ENCODE data around the gene DUT. TPM values are rescaled to one million over a fixed set of nuclear protein-coding genes. Genes with fewer than 3 reads are reported as not detected.

Gene DUT
- polyA plus RNA-seq, 4 donors, result 12.7 to 98.0 (median 56.1) TPM

DNA sequence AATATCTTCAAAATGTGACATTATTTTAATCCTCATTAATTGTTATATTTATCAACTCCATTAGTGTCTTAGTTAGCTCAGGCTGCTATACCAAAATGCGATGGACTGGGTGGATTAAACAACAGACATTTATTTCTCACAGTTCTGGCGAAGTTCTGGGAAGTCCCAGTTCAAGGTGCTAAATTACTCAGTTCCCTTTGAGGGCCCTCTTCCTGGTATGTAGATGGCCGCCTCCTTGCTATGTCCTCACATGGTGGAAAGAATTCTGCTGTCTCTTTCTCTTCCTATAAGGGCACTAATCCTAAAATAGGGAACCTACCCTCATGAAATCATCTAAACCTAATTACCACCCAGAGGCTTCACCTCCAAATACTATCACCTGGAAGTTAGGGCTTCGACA lies 38.8 kb upstream of the DUT start:
- no peaks in the 10 kb centered on the region for H3K9me3 ChIP-seq (ENCODE audit: control insufficient read depth in 2 of 2, insufficient read depth in 1 of 2, low read depth in 1 of 2, low read length in 1 of 2)
- 76 to 89% (median 83%) methylated on average over 4 of the region's 4 CpGs for WGBS, 3 donors
- H3K36me3 ChIP-seq (ENCODE audit: control insufficient read depth in 3 of 3, insufficient read depth in 2 of 3, low read depth in 1 of 3, low read length in 3 of 3), result no peaks in the 10 kb centered on the region
- DNase-seq (no peak), FAIRE-seq (no peak)
- no peak overlapping the region for H3K27ac ChIP-seq (ENCODE audit: low read depth in 1 of 3, low read length in 2 of 3)
- no peak overlapping the region for H3K4me3 ChIP-seq (ENCODE audit: low read depth in 1 of 3, low read length in 3 of 3)
- H3K4me1 ChIP-seq (ENCODE audit: control insufficient read depth in 3 of 3, insufficient read depth in 2 of 3, low read depth in 1 of 3, low read length in 2 of 3), result no peaks in the 10 kb centered on the region
- no peaks in the 10 kb centered on the region for H3K27me3 ChIP-seq (ENCODE audit: control insufficient read depth in 3 of 3, insufficient read depth in 3 of 3, low read length in 3 of 3)

- no peak for FAIRE-seq
- H3K9me3 ChIP-seq (ENCODE audit: control insufficient read depth in 2 of 2, insufficient read depth in 1 of 2, low read depth in 1 of 2, low read length in 1 of 2), result no peaks in the 10 kb centered on the region
- H3K27ac ChIP-seq (ENCODE audit: low read depth in 1 of 3, low read length in 2 of 3), result no peak overlapping the region
- no peaks in the 10 kb centered on the region for H3K27me3 ChIP-seq (ENCODE audit: control insufficient read depth in 3 of 3, insufficient read depth in 3 of 3, low read length in 3 of 3)
- H3K36me3 ChIP-seq (ENCODE audit: control insufficient read depth in 3 of 3, insufficient read depth in 2 of 3, low read depth in 1 of 3, low read length in 3 of 3), result no peaks in the 10 kb centered on the region
- no peak for DNase-seq
- H3K4me1 ChIP-seq (ENCODE audit: control insufficient read depth in 3 of 3, insufficient read depth in 2 of 3, low read depth in 1 of 3, low read length in 2 of 3), result no peaks in the 10 kb centered on the region
- WGBS, 3 donors, result 84 to 93% (median 88%) methylated on average over 2 of the region's 2 CpGs
- no peak overlapping the region for H3K4me3 ChIP-seq (ENCODE audit: low read depth in 1 of 3, low read length in 3 of 3)
Measured at GRCh38 chr15:48297668-48298067, 33.6 kb upstream of the DUT start.

DNA sequence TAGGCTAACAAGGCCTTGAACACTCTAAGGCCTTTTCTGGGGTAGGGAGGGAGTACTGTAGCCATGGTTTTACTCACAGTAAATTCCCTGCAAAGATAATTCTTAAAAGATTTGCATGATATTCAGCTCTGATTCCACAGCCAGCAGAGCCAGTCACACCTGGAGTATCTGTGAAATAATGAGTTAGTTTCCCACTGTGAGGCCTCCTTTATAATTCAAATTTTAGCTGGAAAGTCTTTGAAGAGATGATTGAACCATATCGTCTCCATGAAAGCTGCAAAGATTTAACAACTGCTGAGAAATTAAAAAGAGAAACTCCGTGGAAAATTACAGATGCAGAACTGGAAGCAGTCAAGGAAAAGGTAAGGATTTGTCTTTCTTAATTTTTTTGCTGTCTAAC lies 32.3 kb upstream of the DUT start:
- H3K27me3 ChIP-seq (ENCODE audit: control insufficient read depth in 3 of 3, insufficient read depth in 3 of 3, low read length in 3 of 3), result no peaks in the 10 kb centered on the region
- H3K4me1 ChIP-seq (ENCODE audit: control insufficient read depth in 3 of 3, insufficient read depth in 2 of 3, low read depth in 1 of 3, low read length in 2 of 3), result no peaks in the 10 kb centered on the region
- no peaks in the 10 kb centered on the region for H3K36me3 ChIP-seq (ENCODE audit: control insufficient read depth in 3 of 3, insufficient read depth in 2 of 3, low read depth in 1 of 3, low read length in 3 of 3)
- 54 to 71% (median 67%) methylated on average over 2 of the region's 2 CpGs for WGBS, 3 donors
- no peaks in the 10 kb centered on the region for H3K9me3 ChIP-seq (ENCODE audit: control insufficient read depth in 2 of 2, insufficient read depth in 1 of 2, low read depth in 1 of 2, low read length in 1 of 2)
- no peak overlapping the region for H3K27ac ChIP-seq (ENCODE audit: low read depth in 1 of 3, low read length in 2 of 3)
- H3K4me3 ChIP-seq (ENCODE audit: low read depth in 1 of 3, low read length in 3 of 3), result no peak overlapping the region
- no peak for FAIRE-seq
- no peak for DNase-seq

GRCh38 chr15:48300038-48300437 lies 31.2 kb upstream of the DUT start:
- no peak overlapping the region for H3K27ac ChIP-seq (ENCODE audit: low read depth in 1 of 3, low read length in 2 of 3)
- 83 to 88% (median 86%) methylated on average over 5 of the region's 5 CpGs for WGBS, 3 donors
- H3K4me3 ChIP-seq (ENCODE audit: low read depth in 1 of 3, low read length in 3 of 3), result no peak overlapping the region
- no peak for FAIRE-seq
- no peaks in the 10 kb centered on the region for H3K4me1 ChIP-seq (ENCODE audit: control insufficient read depth in 3 of 3, insufficient read depth in 2 of 3, low read depth in 1 of 3, low read length in 2 of 3)
- H3K36me3 ChIP-seq (ENCODE audit: control insufficient read depth in 3 of 3, insufficient read depth in 2 of 3, low read depth in 1 of 3, low read length in 3 of 3), result no peaks in the 10 kb centered on the region
- no peaks in the 10 kb centered on the region for H3K27me3 ChIP-seq (ENCODE audit: control insufficient read depth in 3 of 3, insufficient read depth in 3 of 3, low read length in 3 of 3)
- H3K9me3 ChIP-seq (ENCODE audit: control insufficient read depth in 2 of 2, insufficient read depth in 1 of 2, low read depth in 1 of 2, low read length in 1 of 2), result no peaks in the 10 kb centered on the region
- no peak for DNase-seq

DNA sequence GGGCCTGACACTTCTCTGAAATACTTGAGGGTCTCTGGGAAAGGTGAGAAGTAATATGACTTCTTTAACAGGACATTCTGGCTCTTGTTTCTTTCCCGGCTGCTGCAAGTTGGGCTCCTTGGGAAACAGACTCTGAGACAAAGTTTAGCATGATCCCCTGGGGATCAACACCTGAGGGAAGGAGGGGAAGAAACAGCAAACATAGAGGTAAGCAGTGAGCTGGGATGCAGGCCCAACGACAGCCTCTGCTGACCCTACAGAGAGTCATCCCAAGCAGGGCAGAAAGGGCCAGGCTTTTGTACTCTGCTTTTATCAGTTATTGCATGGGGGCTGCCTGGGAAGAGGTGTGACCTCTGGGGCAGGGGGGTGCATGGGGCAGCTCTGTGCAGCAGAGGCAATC lies 26.8 kb upstream of the DUT start:
- H3K27ac ChIP-seq (ENCODE audit: low read depth in 1 of 3, low read length in 2 of 3), result no peak overlapping the region
- 64 to 83% (median 75%) methylated on average over 2 of the region's 2 CpGs for WGBS, 3 donors
- DNase-seq (no peak), FAIRE-seq (no peak)
- H3K9me3 ChIP-seq (ENCODE audit: control insufficient read depth in 2 of 2, insufficient read depth in 1 of 2, low read depth in 1 of 2, low read length in 1 of 2), result no peaks in the 10 kb centered on the region
- no peaks in the 10 kb centered on the region for H3K4me1 ChIP-seq (ENCODE audit: control insufficient read depth in 3 of 3, insufficient read depth in 2 of 3, low read depth in 1 of 3, low read length in 2 of 3)
- no peaks in the 10 kb centered on the region for H3K36me3 ChIP-seq (ENCODE audit: control insufficient read depth in 3 of 3, insufficient read depth in 2 of 3, low read depth in 1 of 3, low read length in 3 of 3)
- H3K4me3 ChIP-seq (ENCODE audit: low read depth in 1 of 3, low read length in 3 of 3), result no peak overlapping the region
- H3K27me3 ChIP-seq (ENCODE audit: control insufficient read depth in 3 of 3, insufficient read depth in 3 of 3, low read length in 3 of 3), result no peaks in the 10 kb centered on the region

GRCh38 chr15:48306639-48307038 lies 24.6 kb upstream of the DUT start:
- Histone ChIP-seq H3K9me3 (ENCODE audit: control insufficient read depth in 2 of 2, insufficient read depth in 1 of 2, low read depth in 1 of 2, low read length in 1 of 2) (no peaks in the 10 kb centered on the region), H3K27ac (ENCODE audit: low read depth in 1 of 3, low read length in 2 of 3) (no peak overlapping the region), H3K27me3 (ENCODE audit: control insufficient read depth in 3 of 3, insufficient read depth in 3 of 3, low read length in 3 of 3) (no peaks in the 10 kb centered on the region), H3K36me3 (ENCODE audit: control insufficient read depth in 3 of 3, insufficient read depth in 2 of 3, low read depth in 1 of 3, low read length in 3 of 3) (no peaks in the 10 kb centered on the region), H3K4me1 (ENCODE audit: control insufficient read depth in 3 of 3, insufficient read depth in 2 of 3, low read depth in 1 of 3, low read length in 2 of 3) (no peaks in the 10 kb centered on the region), H3K4me3 (ENCODE audit: low read depth in 1 of 3, low read length in 3 of 3) (no peak overlapping the region)
- WGBS, 3 donors, result 89 to 93% (median 91%) methylated on average over 1 of the region's 1 CpG
- FAIRE-seq (no peak), DNase-seq (no peak)

- Histone ChIP-seq H3K4me1 (ENCODE audit: control insufficient read depth in 3 of 3, insufficient read depth in 2 of 3, low read depth in 1 of 3, low read length in 2 of 3) (no peaks in the 10 kb centered on the region), H3K27me3 (ENCODE audit: control insufficient read depth in 3 of 3, insufficient read depth in 3 of 3, low read length in 3 of 3) (no peaks in the 10 kb centered on the region), H3K27ac (ENCODE audit: low read depth in 1 of 3, low read length in 2 of 3) (no peak overlapping the region), H3K9me3 (ENCODE audit: control insufficient read depth in 2 of 2, insufficient read depth in 1 of 2, low read depth in 1 of 2, low read length in 1 of 2) (no peaks in the 10 kb centered on the region), H3K36me3 (ENCODE audit: control insufficient read depth in 3 of 3, insufficient read depth in 2 of 3, low read depth in 1 of 3, low read length in 3 of 3) (no peaks in the 10 kb centered on the region), H3K4me3 (ENCODE audit: low read depth in 1 of 3, low read length in 3 of 3) (no peak overlapping the region)
- DNase-seq (no peak), FAIRE-seq (no peak)
- WGBS, 3 donors, result 89 to 93% (median 92%) methylated on average over 8 of the region's 8 CpGs
Measured at GRCh38 chr15:48307586-48307985, 23.6 kb upstream of the DUT start.

DNA sequence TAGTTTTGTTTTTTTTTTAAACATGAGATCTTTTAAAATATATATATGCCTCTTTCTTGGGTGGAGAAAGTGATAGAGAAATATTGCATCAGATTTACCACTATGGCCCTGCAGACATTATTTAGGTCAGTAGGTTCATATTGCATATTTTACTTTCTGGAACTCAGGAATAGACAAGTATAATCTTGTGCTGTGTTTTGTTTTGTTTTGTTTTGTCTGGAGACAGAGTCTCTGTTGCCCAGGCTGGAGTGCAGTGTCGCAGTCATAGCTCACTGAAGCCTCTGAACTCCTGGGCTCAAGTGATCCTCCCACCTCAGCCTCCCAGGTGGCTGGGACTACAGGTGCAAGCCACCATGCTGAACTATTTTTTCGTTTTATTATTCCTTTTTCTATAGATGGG lies 21.5 kb upstream of the DUT start:
- Histone ChIP-seq H3K9me3 (ENCODE audit: control insufficient read depth in 2 of 2, insufficient read depth in 1 of 2, low read depth in 1 of 2, low read length in 1 of 2) (no peaks in the 10 kb centered on the region), H3K27ac (ENCODE audit: low read depth in 1 of 3, low read length in 2 of 3) (no peak overlapping the region), H3K36me3 (ENCODE audit: control insufficient read depth in 3 of 3, insufficient read depth in 2 of 3, low read depth in 1 of 3, low read length in 3 of 3) (no peaks in the 10 kb centered on the region), H3K4me1 (ENCODE audit: control insufficient read depth in 3 of 3, insufficient read depth in 2 of 3, low read depth in 1 of 3, low read length in 2 of 3) (no peaks in the 10 kb centered on the region), H3K27me3 (ENCODE audit: control insufficient read depth in 3 of 3, insufficient read depth in 3 of 3, low read length in 3 of 3) (no peaks in the 10 kb centered on the region), H3K4me3 (ENCODE audit: low read depth in 1 of 3, low read length in 3 of 3) (no peak overlapping the region)
- no peak for FAIRE-seq
- WGBS, 3 donors, result 80 to 84% (median 81%) methylated on average over 2 of the region's 2 CpGs
- DNase-seq, result no peak

GRCh38 chr15:48313216-48313615 lies 18.0 kb upstream of the DUT start:
- no peak overlapping the region for H3K4me3 ChIP-seq (ENCODE audit: low read depth in 1 of 3, low read length in 3 of 3)
- no peaks in the 10 kb centered on the region for H3K4me1 ChIP-seq (ENCODE audit: control insufficient read depth in 3 of 3, insufficient read depth in 2 of 3, low read depth in 1 of 3, low read length in 2 of 3)
- no peak for FAIRE-seq
- H3K36me3 ChIP-seq (ENCODE audit: control insufficient read depth in 3 of 3, insufficient read depth in 2 of 3, low read depth in 1 of 3, low read length in 3 of 3), result no peaks in the 10 kb centered on the region
- 88 to 95% (median 92%) methylated on average over 2 of the region's 2 CpGs for WGBS, 3 donors
- no peaks in the 10 kb centered on the region for H3K27me3 ChIP-seq (ENCODE audit: control insufficient read depth in 3 of 3, insufficient read depth in 3 of 3, low read length in 3 of 3)
- DNase-seq, result no peak
- no peaks in the 10 kb centered on the region for H3K9me3 ChIP-seq (ENCODE audit: control insufficient read depth in 2 of 2, insufficient read depth in 1 of 2, low read depth in 1 of 2, low read length in 1 of 2)
- H3K27ac ChIP-seq (ENCODE audit: low read depth in 1 of 3, low read length in 2 of 3), result no peak overlapping the region

Data from small intestine (tissue), 7 donors.